Measurements from ENCODE around the gene EXOSC10.

DNA sequence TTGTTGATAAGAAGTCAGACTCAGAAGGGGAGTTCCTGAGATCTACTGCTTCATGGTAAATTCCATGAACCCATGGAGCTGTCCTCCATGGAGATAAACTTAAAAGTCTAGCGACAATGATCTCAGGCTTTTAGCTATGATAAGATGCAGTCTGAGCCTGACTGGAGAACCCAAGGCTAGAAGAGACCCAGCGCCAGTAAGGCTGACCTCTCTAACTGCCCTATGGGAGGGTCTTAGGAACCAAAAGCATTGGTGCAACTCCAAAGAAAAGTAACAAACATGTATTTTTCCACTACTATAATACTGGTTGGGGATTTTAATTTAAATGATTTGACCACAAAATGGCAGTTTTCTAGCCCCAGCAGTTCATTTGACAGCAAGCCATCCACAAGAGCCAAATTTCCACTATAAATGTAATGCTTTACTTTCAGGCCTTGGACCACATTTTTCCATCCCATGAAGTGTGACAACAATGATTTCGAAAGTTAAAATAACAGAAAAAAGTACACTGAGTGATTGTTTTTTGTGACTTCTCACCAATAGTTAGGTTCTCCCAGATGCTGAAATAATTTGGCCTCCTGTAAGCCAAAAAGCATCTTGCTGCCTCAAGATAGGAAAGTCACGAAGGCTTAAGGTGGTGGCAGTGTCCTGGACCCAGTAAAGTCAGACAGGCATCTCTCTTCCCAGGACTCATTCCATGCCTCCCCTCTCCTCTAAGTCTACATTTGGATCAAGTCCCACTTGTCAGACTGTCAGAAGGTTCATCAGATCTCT is 43.1 kb upstream of the EXOSC10 start:
- TF ChIP-seq SMC3 (IDR thresholded peaks at IDR 0.05; ENCODE audit: low read depth, low read length) (no peak), CHD2 (IDR thresholded peaks at IDR 0.05; ENCODE audit: low read length, partially characterized antibody) (no peak), SIN3A (IDR thresholded peaks at IDR 0.05; ENCODE audit: borderline replicate concordance, low read depth, low read length) (no peak), RCOR1 (IDR thresholded peaks at IDR 0.05; ENCODE audit: low read length) (no peak), EZH2phosphoT487 (IDR thresholded peaks at IDR 0.05; ENCODE audit: borderline replicate concordance, low read depth) (no peak), FOXM1 (IDR thresholded peaks at IDR 0.05; ENCODE audit: low read depth) (no peak), POLR2AphosphoS5 (IDR thresholded peaks at IDR 0.05; ENCODE audit: low read depth, low read length) (no peak)
- TF ChIP-seq, protein P1, sequence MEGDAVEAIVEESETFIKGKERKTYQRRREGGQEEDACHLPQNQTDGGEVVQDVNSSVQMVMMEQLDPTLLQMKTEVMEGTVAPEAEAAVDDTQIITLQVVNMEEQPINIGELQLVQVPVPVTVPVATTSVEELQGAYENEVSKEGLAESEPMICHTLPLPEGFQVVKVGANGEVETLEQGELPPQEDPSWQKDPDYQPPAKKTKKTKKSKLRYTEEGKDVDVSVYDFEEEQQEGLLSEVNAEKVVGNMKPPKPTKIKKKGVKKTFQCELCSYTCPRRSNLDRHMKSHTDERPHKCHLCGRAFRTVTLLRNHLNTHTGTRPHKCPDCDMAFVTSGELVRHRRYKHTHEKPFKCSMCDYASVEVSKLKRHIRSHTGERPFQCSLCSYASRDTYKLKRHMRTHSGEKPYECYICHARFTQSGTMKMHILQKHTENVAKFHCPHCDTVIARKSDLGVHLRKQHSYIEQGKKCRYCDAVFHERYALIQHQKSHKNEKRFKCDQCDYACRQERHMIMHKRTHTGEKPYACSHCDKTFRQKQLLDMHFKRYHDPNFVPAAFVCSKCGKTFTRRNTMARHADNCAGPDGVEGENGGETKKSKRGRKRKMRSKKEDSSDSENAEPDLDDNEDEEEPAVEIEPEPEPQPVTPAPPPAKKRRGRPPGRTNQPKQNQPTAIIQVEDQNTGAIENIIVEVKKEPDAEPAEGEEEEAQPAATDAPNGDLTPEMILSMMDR (IDR thresholded peaks at IDR 0.05): no peak
